ENCODE measurements around the gene BTG3.

BTG3 gene

DNA sequence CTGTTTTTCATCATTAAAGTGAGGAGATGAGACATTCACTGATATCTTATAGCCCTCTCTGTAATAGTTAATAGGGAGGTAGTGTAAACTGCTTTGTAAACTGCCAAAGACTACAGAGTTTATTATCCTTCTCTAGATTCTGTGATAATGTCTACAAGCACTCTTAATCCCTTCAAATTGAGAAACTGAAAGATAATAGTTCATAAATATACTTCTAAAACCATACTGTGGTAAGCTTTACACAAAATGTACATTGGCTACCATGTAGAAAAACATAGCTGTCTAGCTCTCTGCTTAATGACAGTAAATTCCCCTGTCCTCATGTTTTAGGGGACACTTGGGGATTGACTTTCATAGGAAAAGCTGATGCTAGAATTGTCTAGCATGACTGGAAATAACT is 60.3 kb downstream of the BTG3 start:
- H3K4me1 ChIP-seq (ENCODE audit: control insufficient read depth, low read length): no peaks in the 10 kb centered on the region
- TF ChIP-seq, protein P1, sequence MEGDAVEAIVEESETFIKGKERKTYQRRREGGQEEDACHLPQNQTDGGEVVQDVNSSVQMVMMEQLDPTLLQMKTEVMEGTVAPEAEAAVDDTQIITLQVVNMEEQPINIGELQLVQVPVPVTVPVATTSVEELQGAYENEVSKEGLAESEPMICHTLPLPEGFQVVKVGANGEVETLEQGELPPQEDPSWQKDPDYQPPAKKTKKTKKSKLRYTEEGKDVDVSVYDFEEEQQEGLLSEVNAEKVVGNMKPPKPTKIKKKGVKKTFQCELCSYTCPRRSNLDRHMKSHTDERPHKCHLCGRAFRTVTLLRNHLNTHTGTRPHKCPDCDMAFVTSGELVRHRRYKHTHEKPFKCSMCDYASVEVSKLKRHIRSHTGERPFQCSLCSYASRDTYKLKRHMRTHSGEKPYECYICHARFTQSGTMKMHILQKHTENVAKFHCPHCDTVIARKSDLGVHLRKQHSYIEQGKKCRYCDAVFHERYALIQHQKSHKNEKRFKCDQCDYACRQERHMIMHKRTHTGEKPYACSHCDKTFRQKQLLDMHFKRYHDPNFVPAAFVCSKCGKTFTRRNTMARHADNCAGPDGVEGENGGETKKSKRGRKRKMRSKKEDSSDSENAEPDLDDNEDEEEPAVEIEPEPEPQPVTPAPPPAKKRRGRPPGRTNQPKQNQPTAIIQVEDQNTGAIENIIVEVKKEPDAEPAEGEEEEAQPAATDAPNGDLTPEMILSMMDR (IDR thresholded peaks at IDR 0.05; ENCODE audit: low read depth, low read length, poor library complexity, severe bottlenecking): no peak
- TF ChIP-seq EZH2phosphoT487 (IDR thresholded peaks at IDR 0.05; ENCODE audit: borderline replicate concordance, low read length): no peak
- no peaks in the 10 kb centered on the region for H3K27me3 ChIP-seq (ENCODE audit: control insufficient read depth, low read length)
- H3K4me3 ChIP-seq (ENCODE audit: low read length): no peak overlapping the region
- H3F3A ChIP-seq (ENCODE audit: control insufficient read depth, insufficient read depth): no peaks in the 10 kb centered on the region
- no peaks in the 10 kb centered on the region for H3K9me2 ChIP-seq (replicated peaks; ENCODE audit: control insufficient read depth, low read length)
- no peaks in the 10 kb centered on the region for H4K20me1 ChIP-seq (ENCODE audit: control insufficient read depth, insufficient read depth, low read depth, low read length)
- no peak overlapping the region for H3K4me2 ChIP-seq (ENCODE audit: low read length)
- no peaks in the 10 kb centered on the region for H3K9me3 ChIP-seq (ENCODE audit: control insufficient read depth, insufficient read depth, low read length)
- no peaks in the 10 kb centered on the region for H3K79me2 ChIP-seq (ENCODE audit: control insufficient read depth, low read length)
- no peak overlapping the region for H3K27ac ChIP-seq (ENCODE audit: low read depth, low read length)
- no peaks in the 10 kb centered on the region for H3K36me3 ChIP-seq (ENCODE audit: control insufficient read depth, low read length)

DNA sequence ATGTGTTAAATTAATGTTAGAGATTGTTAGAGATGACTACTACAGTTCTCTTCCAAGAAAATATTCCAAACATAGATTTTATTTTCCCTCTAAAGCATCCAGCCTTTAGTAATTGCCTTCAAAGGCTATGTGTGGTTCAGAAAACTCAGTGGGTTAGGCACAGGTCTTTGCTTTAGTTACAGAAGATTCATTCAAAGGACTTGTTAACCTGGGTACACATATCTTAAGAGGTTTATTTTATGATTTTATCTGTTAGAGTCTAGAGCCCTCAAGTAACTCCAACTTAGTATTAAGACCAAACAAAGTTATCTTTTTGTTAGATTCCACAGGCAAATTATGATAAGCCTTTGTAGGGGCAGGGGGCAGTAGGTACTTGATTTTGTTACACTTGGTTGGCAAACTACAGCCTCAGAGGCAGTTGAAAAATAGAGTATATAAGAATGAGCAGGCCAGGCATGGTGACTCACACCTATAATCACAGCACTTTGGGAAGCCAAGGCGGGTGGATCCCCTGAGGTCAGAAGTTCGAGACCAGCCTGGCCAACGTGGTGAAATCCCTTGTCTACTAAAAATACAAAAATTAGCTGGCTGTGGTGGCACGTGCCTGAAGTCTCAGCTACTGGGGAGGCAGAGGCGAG is 61.9 kb downstream of the BTG3 start:
- Histone ChIP-seq H3K9me3 (ENCODE audit: control insufficient read depth, insufficient read depth, low read length) (no peaks in the 10 kb centered on the region), H4K20me1 (ENCODE audit: control insufficient read depth, insufficient read depth, low read depth, low read length) (no peaks in the 10 kb centered on the region), H3K79me2 (ENCODE audit: control insufficient read depth, low read length) (no peaks in the 10 kb centered on the region), H3K27me3 (ENCODE audit: control insufficient read depth, low read length) (no peaks in the 10 kb centered on the region), H3K27ac (ENCODE audit: low read depth, low read length) (no peak overlapping the region), H3K36me3 (ENCODE audit: control insufficient read depth, low read length) (no peaks in the 10 kb centered on the region), H3K4me1 (ENCODE audit: control insufficient read depth, low read length) (no peaks in the 10 kb centered on the region), H3K4me2 (ENCODE audit: low read length) (no peak overlapping the region), H3F3A (ENCODE audit: control insufficient read depth, insufficient read depth) (no peaks in the 10 kb centered on the region), H3K9me2 (replicated peaks; ENCODE audit: control insufficient read depth, low read length) (no peaks in the 10 kb centered on the region), H3K4me3 (ENCODE audit: low read length) (no peak overlapping the region)
- TF ChIP-seq EZH2phosphoT487 (IDR thresholded peaks at IDR 0.05; ENCODE audit: borderline replicate concordance, low read length): no peak
- TF ChIP-seq, protein P1 (IDR thresholded peaks at IDR 0.05; ENCODE audit: low read depth, low read length, poor library complexity, severe bottlenecking): no peak

DNA sequence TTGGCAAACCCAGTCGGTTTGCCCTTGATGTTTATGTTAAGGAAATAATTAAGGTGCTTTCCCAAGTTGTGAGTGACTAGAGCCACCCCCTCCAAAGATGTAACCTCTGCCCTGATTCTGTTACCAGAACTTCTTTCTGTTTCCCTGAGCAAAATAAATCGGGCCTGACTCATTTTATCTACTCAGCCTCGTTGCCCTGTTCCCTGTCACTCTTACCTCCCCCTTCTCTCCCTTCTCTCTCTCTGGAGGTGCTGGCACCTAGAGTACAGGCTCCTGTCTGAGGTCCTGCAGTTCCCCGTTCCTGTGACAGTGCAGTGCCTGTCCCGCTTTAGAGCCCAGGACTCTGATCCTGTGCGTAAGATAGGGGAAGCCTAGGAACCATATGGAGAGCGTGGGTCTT is 64.4 kb downstream of the BTG3 start:
- H3K79me2 ChIP-seq (ENCODE audit: control insufficient read depth, low read length): no peaks in the 10 kb centered on the region
- no peaks in the 10 kb centered on the region for H3K36me3 ChIP-seq (ENCODE audit: control insufficient read depth, low read length)
- H3K9me2 ChIP-seq (replicated peaks; ENCODE audit: control insufficient read depth, low read length): no peaks in the 10 kb centered on the region
- H4K20me1 ChIP-seq (ENCODE audit: control insufficient read depth, insufficient read depth, low read depth, low read length): no peaks in the 10 kb centered on the region
- H3K4me1 ChIP-seq (ENCODE audit: control insufficient read depth, low read length): no peaks in the 10 kb centered on the region
- H3K4me3 ChIP-seq (ENCODE audit: low read length): no peak overlapping the region
- no peak overlapping the region for H3K27ac ChIP-seq (ENCODE audit: low read depth, low read length)
- no peaks in the 10 kb centered on the region for H3K9me3 ChIP-seq (ENCODE audit: control insufficient read depth, insufficient read depth, low read length)
- no peak overlapping the region for H3K4me2 ChIP-seq (ENCODE audit: low read length)
- H3K27me3 ChIP-seq (ENCODE audit: control insufficient read depth, low read length): no peaks in the 10 kb centered on the region
- no peaks in the 10 kb centered on the region for H3F3A ChIP-seq (ENCODE audit: control insufficient read depth, insufficient read depth)
- TF ChIP-seq, protein P1 (IDR thresholded peaks at IDR 0.05; ENCODE audit: low read depth, low read length, poor library complexity, severe bottlenecking): no peak
- TF ChIP-seq EZH2phosphoT487 (IDR thresholded peaks at IDR 0.05; ENCODE audit: borderline replicate concordance, low read length): no peak
